ENCODE results near the gene CAPN14.

CAPN14 gene

GRCh38 chr2:31137211-31138036 is 79.9 kb downstream of the CAPN14 start:
- DNase-seq = no peak

- DNase-seq = no peak
Observed at GRCh38 chr2:31136732-31137131, 80.6 kb downstream of the CAPN14 start.

GRCh38 chr2:31136000-31136399 is 81.3 kb downstream of the CAPN14 start:
- DNase-seq = no peak

GRCh38 chr2:31134480-31134879 is 82.8 kb downstream of the CAPN14 start:
- DNase-seq = no peak

- DNase-seq = no peak
Observed at GRCh38 chr2:31132786-31133185, 84.5 kb downstream of the CAPN14 start.

- DNase-seq = no peak
Observed at GRCh38 chr2:31131871-31132270, 85.4 kb downstream of the CAPN14 start.

- DNase-seq = peak; percentile 31 to 38
Observed at GRCh38 chr2:31129375-31130171, 87.7 kb downstream of the CAPN14 start.

GRCh38 chr2:31127931-31128330 is 89.4 kb downstream of the CAPN14 start:
- DNase-seq = no peak

GRCh38 chr2:31125918-31126695 is 91.2 kb downstream of the CAPN14 start:
- DNase-seq = no peak

GRCh38 chr2:31124904-31125303 is 92.4 kb downstream of the CAPN14 start:
- no peak for DNase-seq

All from NCI-H187 (cell line).